HepG2 (cell line): ENCODE measurements around the gene LRRC45.

ENCODE experiments used
- CTCF ChIP-seq: sonication (generic); formaldehyde crosslinking; IDR thresholded peaks from 2 replicates; pipeline ENCODE4 v1.5.0; 2020; ENCODE audit warnings: mild to moderate bottlenecking, missing genetic modification reagents, moderate library complexity
- GMEB1 ChIP-seq: sonication (generic); formaldehyde crosslinking; IDR thresholded peaks from 2 replicates; pipeline ENCODE4 v1.5.1; 2020; ENCODE audit warnings: missing genetic modification reagents, mild to moderate bottlenecking, borderline replicate concordance
- KLF13 ChIP-seq: sonication (generic); formaldehyde crosslinking; IDR thresholded peaks from 2 replicates; pipeline ENCODE4 v1.4.0; 2020; ENCODE audit warnings: mild to moderate bottlenecking, missing genetic modification reagents
- NFE2L1 ChIP-seq: sonication (generic); formaldehyde crosslinking; IDR thresholded peaks from 2 replicates; pipeline ENCODE4 v1.4.0; 2020; ENCODE audit warnings: missing genetic modification reagents, mild to moderate bottlenecking, borderline replicate concordance
- RFX5 ChIP-seq: IDR thresholded peaks from 2 replicates; pipeline ENCODE4 v1.6.1; 2011; ENCODE audit warnings: low read depth, low read length, improper control_type of control experiment
- ZBTB4 ChIP-seq: sonication (generic); formaldehyde crosslinking; IDR thresholded peaks from 2 replicates; pipeline ENCODE4 v1.4.0; 2020; ENCODE audit warnings: missing genetic modification reagents, mild to moderate bottlenecking, borderline replicate concordance
- ZNF431 ChIP-seq: sonication (generic); formaldehyde crosslinking; IDR thresholded peaks from 2 replicates; pipeline ENCODE4 v1.9.0; 2022; ENCODE audit warnings: missing genetic modification reagents, low read depth, mild to moderate bottlenecking, borderline replicate concordance

- no peak for TF ChIP-seq GMEB1 (CRISPR knock-in tag)
- TF ChIP-seq ZBTB4: 0 out of 2 replicates have a peak, but pooled peaks have one; percentile 8
- TF ChIP-seq RFX5: no peak
- no peak for TF ChIP-seq CTCF (CRISPR knock-in tag)
- no peak for TF ChIP-seq KLF13 (CRISPR knock-in tag)
- no peak for TF ChIP-seq ZNF431 (CRISPR knock-in tag)
- no peak for TF ChIP-seq NFE2L1 (CRISPR knock-in tag)
These were observed 13.0 kb downstream of the LRRC45 start for GRCh38 chr17:82035956-82036633.
